Activated CD8-positive, alpha-beta T cell treated with anti-CD3 and anti-CD28 coated beads for 36 hours (primary cell): Measurements from ENCODE around the gene PKD1L1. TPM values are rescaled to one million over a fixed set of nuclear protein-coding genes. Genes with fewer than 3 reads are reported as not detected.

ENCODE experiments used
- ATAC-seq: fragments of 200-7000 bp; cut with Tn5 transposase; one replicate; pipeline ENCODE4 v1.10.0; 2021; ENCODE audit warnings: mild to moderate bottlenecking, moderate library complexity
- CTCF ChIA-PET: fragments of 350-600 bp; sonication (Branson Sonifier 250); formaldehyde crosslinking; loops from one replicate; lab custom pipeline; 2021; ENCODE audit warnings: antibody characterized with exemption; lab: Charles Lee
- POLR2A ChIA-PET: fragments of 350-600 bp; sonication (Branson Sonifier 250); formaldehyde crosslinking; loops from one replicate; lab custom pipeline; 2021; ENCODE audit warnings: antibody characterized with exemption; lab: Charles Lee
- DNase-seq: peaks from one replicate; pipeline ENCODE4 v3.0.0-alpha.2; 2020
- H3K27ac Mint-ChIP-seq: one replicate; pipeline ENCODE4 v1.8.0; 2021; ENCODE audit warnings: mild to moderate bottlenecking, mixed read lengths
- H3K27me3 Mint-ChIP-seq: one replicate; pipeline ENCODE4 v1.8.0; 2021; ENCODE audit warnings: mixed read lengths
- H3K36me3 Mint-ChIP-seq: one replicate; pipeline ENCODE4 v1.8.0; 2021; ENCODE audit warnings: low read depth, mixed read lengths
- H3K4me1 Mint-ChIP-seq: one replicate; pipeline ENCODE4 v1.8.0; 2021; ENCODE audit warnings: low read depth, mixed read lengths
- H3K4me3 Mint-ChIP-seq: one replicate; pipeline ENCODE4 v1.8.0; 2021; ENCODE audit warnings: mild to moderate bottlenecking, moderate library complexity, mixed read lengths
- H3K9me3 Mint-ChIP-seq: one replicate; pipeline ENCODE4 v1.8.0; 2021; ENCODE audit warnings: mixed read lengths
- CTCF ChIP-seq: fragments of 200-600 bp; IDR thresholded peaks from one replicate; pipeline ENCODE4 v1.8.0; 2022; ENCODE audit warnings: antibody characterized with exemption, mild to moderate bottlenecking
- intact Hi-C: fragments of 100-400 bp; cut with micrococcal nuclease; formaldehyde crosslinking; loops from one replicate; pipeline ENCODE4 v1.10.0; 2022
- total RNA-seq, 2 experiments: library from RNA; stranded (reverse); gene quantifications; one replicate each; pipeline ENCODE4 v1.2.3, GENCODE V29; 2021

The PKD1L1 gene
- total RNA-seq, 2 experiments from 2014 or later = 0.09 to 0.20 TPM

- peaks cover 2% of the 10 kb centered on the region for H3K4me1 Mint-ChIP-seq
- POLR2A ChIA-PET = interaction anchor here (1.3 kb wide), 1 partner anchor 24 kb away, joined by 3 read pairs; no protein-coding TSS in a partner anchor
These were observed 5.6 kb upstream of the PKD1L1 start for GRCh38 chr7:47953822-47954221.

GRCh38 chr7:47952224-47952623, 4.0 kb upstream of the PKD1L1 start:
- no peak for ATAC-seq
- Mint-ChIP-seq H3K4me3 (no peak overlapping the region), H3K9me3 (no peaks in the 10 kb centered on the region), H3K27me3 (no peaks in the 10 kb centered on the region), H3K4me1 (no peaks in the 10 kb centered on the region), H3K27ac (no peak overlapping the region), H3K36me3 (peaks cover 16% of the 10 kb centered on the region)
- ChIA-PET POLR2A (no interaction called here), CTCF (interaction anchor here (1.2 to 1.6 kb wide), 3 partner anchors 17 to 203 kb away, joined by 3 to 5 read pairs (median 4); no protein-coding TSS in a partner anchor)
- intact Hi-C loops = no loop called here
- TF ChIP-seq CTCF = no peak
- DNase-seq = no peak

More at GRCh38 chr7:47953822-47954221, 5.6 kb upstream of the PKD1L1 start:
- CTCF ChIA-PET = no interaction called here
- no peak overlapping the region for H3K4me3 Mint-ChIP-seq
- no peak for TF ChIP-seq CTCF
- no peak overlapping the region for H3K27ac Mint-ChIP-seq
- peaks cover 25% of the 10 kb centered on the region for H3K36me3 Mint-ChIP-seq
- ATAC-seq = no peak
- DNase-seq = no peak
- H3K9me3 Mint-ChIP-seq = no peaks in the 10 kb centered on the region
- no peaks in the 10 kb centered on the region for H3K27me3 Mint-ChIP-seq
- intact Hi-C loops = no loop called here

DNA sequence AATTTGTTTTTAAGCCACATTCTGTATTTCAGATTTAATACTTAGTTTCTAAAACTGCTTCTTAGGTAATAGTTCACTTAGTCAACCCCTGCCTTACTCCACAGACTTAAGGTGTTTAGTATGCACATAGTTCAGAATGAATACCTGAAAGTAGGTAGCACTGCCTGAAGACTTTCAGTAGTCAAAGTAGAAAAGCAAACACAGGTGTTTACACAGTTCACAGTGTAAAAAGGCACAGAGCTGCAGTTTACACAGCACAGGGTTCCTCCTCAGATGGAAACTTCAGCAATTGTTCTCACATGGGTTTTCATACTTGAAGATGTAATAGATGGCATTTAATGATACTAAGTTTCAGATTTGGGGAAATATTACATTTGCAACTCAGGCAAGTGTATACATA, 3.1 kb upstream of the PKD1L1 start:
- H3K27me3 Mint-ChIP-seq = no peaks in the 10 kb centered on the region
- no peak overlapping the region for H3K27ac Mint-ChIP-seq

GRCh38 chr7:47950714-47951113, 2.4 kb upstream of the PKD1L1 start:
- H3K27ac Mint-ChIP-seq = no peak overlapping the region
- ChIA-PET CTCF (interaction anchor here (0.9 to 1.2 kb wide), 2 partner anchors 160 to 204 kb away, joined by 3 read pairs; no protein-coding TSS in a partner anchor), POLR2A (no interaction called here)
- ATAC-seq = no peak
- no peaks in the 10 kb centered on the region for H3K9me3 Mint-ChIP-seq
- H3K4me3 Mint-ChIP-seq = no peak overlapping the region
- intact Hi-C loops = no loop called here
- no peaks in the 10 kb centered on the region for H3K27me3 Mint-ChIP-seq
- H3K36me3 Mint-ChIP-seq = peaks cover 8% of the 10 kb centered on the region
- no peaks in the 10 kb centered on the region for H3K4me1 Mint-ChIP-seq
- no peak for DNase-seq
- TF ChIP-seq CTCF = no peak

More for the DNA sequence above, 3.1 kb upstream of the PKD1L1 start:
- ChIA-PET CTCF (interaction anchor here (0.9 to 1.6 kb wide), 3 partner anchors 17 to 204 kb away, joined by 3 to 5 read pairs (median 3); no protein-coding TSS in a partner anchor), POLR2A (no interaction called here)
- peaks cover 9% of the 10 kb centered on the region for H3K36me3 Mint-ChIP-seq
- no peak overlapping the region for H3K4me3 Mint-ChIP-seq
- no peak for TF ChIP-seq CTCF
- intact Hi-C loops = no loop called here
- ATAC-seq = no peak
- no peak for DNase-seq
- H3K9me3 Mint-ChIP-seq = no peaks in the 10 kb centered on the region
- H3K4me1 Mint-ChIP-seq = no peaks in the 10 kb centered on the region

- H3K27ac Mint-ChIP-seq = no peak overlapping the region
- intact Hi-C loops = no loop called here
- no peaks in the 10 kb centered on the region for H3K9me3 Mint-ChIP-seq
- no peak for TF ChIP-seq CTCF
- H3K4me1 Mint-ChIP-seq = no peaks in the 10 kb centered on the region
- DNase-seq (no peak), ATAC-seq (no peak)
- H3K4me3 Mint-ChIP-seq = no peak overlapping the region
- ChIA-PET CTCF (interaction anchor here (1.0 to 1.3 kb wide), 2 partner anchors 11 to 205 kb away, joined by 3 read pairs; no protein-coding TSS in a partner anchor), POLR2A (no interaction called here)
- H3K27me3 Mint-ChIP-seq = no peaks in the 10 kb centered on the region
- peaks cover 5% of the 10 kb centered on the region for H3K36me3 Mint-ChIP-seq
These were observed 1.4 kb upstream of the PKD1L1 start for GRCh38 chr7:47949703-47950102.
